SK-N-MC (cell line): ENCODE measurements around the gene PDE6D.

ENCODE experiments used
- DNase-seq: peaks from one replicate; pipeline ENCODE4 v3.0.0-alpha.2; 2011; ENCODE audit warnings: low read depth, low spot score
- H3K27ac ChIP-seq: fragments of 200-600 bp; sonication (generic); 2 replicates; pipeline ENCODE4 v1.5.1; 2016; ENCODE audit warnings: mixed run types
- H3K36me3 ChIP-seq: fragments of 200-600 bp; sonication (generic); 2 replicates; pipeline ENCODE4 v1.6.1; 2017; ENCODE audit warnings: antibody characterized with exemption, low read length, mixed read lengths; ENCODE audit not compliant: insufficient read depth
- H3K4me3 ChIP-seq: fragments of 200-600 bp; sonication (generic); 2 replicates; pipeline ENCODE4 v1.5.1; 2016
- H3K9ac ChIP-seq: fragments of 200-600 bp; sonication (generic); 2 replicates; pipeline ENCODE4 v1.8.0; 2017; ENCODE audit warnings: mixed run types, mixed read lengths; ENCODE audit not compliant: insufficient read length
- H3K9me3 ChIP-seq: fragments of 200-600 bp; sonication (generic); 2 replicates; pipeline ENCODE4 v1.6.1; 2017; ENCODE audit warnings: low read depth, mild to moderate bottlenecking, antibody characterized with exemption, low read length, moderate library complexity, mixed read lengths
- EZH2 ChIP-seq: fragments of 200-600 bp; sonication (generic); IDR thresholded peaks from one replicate; pipeline ENCODE4 v1.6.1; 2017; ENCODE audit warnings: antibody characterized with exemption
- FOXP2 ChIP-seq: optimal IDR thresholded peaks from 2 replicates; pipeline ENCODE3; 2011; ENCODE audit warnings: mild to moderate bottlenecking, moderate library complexity; ENCODE audit not compliant: insufficient read depth; ENCODE audit errors: extremely low read length, control extremely low read depth
- POLR2AphosphoS5 ChIP-seq: IDR thresholded peaks from 2 replicates; pipeline ENCODE4 v1.6.1; 2012; ENCODE audit warnings: mild to moderate bottlenecking, low read depth, low read length, borderline replicate concordance

Gene PDE6D

DNA sequence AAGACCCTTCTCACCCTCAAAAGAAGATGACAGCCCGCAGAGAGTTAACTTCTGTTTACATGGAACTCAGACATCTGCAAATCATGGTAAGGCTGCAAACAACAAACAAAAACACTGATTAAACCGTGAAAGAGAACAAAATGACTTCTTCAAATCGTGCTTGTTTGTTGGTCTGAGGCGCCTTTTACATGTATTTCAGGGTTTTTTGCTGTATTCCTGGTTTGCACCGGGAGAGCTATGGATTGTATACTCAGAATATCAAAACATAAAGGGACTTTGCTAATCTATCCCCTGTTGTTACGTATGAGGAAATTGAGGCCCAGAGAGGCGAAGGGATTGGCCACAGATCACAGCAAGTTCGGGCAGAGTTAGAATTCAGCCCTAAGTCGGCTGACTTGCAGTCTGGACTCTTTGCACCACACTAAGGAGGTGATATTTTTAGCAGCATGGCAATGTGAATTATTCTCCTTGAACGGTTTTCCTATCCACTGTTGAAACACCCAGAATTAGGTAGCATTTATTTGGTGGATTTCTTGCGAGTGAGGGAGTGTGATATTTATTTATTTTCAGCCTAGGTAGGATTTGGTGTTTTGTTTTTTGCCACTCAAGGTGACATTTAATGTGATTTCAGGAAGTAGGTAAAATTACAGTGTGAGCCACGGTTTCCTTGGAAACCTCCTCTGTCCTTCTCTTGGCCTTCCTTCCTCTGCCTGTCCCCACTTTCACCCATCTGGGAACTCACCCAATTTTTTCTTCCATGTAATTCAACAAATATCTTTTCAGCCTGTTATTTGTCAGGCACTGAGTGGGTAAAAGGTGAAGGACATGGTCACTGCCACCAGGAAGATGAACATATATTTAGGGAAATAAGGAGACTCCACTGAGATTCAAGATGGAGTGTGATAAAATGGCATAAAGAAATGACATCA is 980 bp upstream of the PDE6D start:
- peak overlapping the region; percentile 66 for H3K9ac ChIP-seq
- H3K36me3 ChIP-seq = no peaks in the 10 kb centered on the region
- TF ChIP-seq POLR2AphosphoS5 (no peak), FOXP2 (no peak), EZH2 (no peak)
- H3K27ac ChIP-seq = no peak overlapping the region
- peak overlapping the region; percentile 84 for H3K4me3 ChIP-seq
- DNase-seq = no peak
- no peaks in the 10 kb centered on the region for H3K9me3 ChIP-seq

DNA sequence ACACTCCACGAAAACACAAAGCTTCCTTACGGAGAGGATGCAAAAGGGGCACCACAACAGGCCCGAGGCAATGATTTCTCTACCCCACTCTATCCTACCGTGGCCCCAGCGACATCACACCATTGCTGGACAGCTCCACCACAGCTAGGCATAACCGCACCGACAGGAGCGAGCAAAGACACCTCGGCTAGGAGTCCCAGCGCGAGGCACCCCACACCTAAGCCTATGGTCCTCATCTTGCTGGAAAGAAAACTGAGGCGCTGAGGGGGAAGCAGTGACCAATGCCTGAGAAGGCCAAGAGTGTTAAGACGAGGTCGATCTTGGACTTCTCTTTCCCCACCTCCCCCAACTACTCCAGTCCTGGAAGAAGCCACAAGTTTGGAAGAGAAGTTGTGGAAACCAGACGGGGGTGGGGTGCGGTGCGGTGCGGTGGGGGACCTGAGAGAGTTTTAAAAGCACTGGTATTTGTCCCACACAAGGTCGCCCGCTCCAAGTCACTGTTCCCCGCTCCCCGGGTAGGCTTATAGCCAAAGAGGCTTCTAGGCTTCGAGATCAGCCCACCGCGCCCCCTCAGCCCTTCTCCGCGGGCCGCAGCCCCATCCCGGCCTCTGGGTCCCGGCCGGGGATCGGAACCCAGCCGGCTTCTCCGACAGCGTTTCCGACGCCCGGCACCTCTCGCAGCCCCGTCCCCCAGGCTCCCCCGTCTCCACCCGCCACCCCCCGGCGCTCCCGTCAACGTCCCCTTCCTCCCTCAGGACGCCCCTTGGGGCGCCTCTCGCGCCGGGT is 766 bp downstream of the PDE6D start:
- no peaks in the 10 kb centered on the region for H3K9me3 ChIP-seq
- DNase-seq = no peak
- peak overlapping the region; percentile 84 for H3K4me3 ChIP-seq
- peak overlapping the region; percentile 67 for H3K9ac ChIP-seq
- no peaks in the 10 kb centered on the region for H3K36me3 ChIP-seq
- no peak for TF ChIP-seq FOXP2
- H3K27ac ChIP-seq = no peak overlapping the region

DNA sequence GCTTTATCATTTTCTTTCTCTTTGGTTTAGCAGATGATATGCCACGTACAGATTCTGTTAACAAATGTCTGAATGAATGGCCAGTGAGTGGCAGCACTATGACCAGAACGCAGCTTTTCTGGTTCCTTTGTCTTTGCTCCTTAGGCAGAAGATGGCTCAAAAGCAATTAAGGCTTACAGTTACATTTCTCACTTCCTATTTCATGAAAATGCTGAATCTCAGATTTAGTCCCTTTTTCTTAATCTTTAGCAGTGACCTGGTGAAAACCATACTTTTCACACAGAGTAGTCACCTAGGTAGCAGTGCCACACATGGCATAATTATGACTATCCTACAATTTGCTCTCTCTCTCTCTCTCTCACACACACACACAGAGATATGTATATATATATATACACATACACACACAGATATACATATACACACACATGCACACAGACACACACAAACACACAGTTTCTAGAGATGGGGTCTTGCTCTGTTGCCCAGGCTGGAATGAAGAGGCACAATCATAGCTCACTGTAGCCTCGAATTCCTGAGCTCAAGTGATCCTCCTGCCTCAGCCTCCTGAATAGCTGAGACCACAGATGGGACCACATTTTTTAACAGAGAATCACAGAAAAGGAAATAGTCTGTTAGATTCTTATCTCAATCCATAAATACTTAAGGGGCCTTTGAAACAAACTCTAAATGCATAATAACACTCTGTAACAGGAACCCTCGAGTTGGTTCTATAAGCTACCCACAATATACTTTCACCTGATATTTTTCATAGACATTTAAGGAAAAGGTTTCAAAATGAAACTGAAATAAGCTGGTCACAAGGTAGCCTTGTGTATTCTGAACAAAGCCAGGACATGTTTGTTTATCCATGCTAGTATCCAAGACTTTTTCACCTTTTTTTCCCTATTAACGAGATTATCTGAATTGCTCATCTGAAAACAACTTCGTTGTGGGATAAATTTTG is 11.6 kb downstream of the PDE6D start:
- no peak overlapping the region for H3K9ac ChIP-seq
- H3K4me3 ChIP-seq = no peak overlapping the region
- no peaks in the 10 kb centered on the region for H3K9me3 ChIP-seq
- H3K27ac ChIP-seq = no peak overlapping the region
- no peak for TF ChIP-seq EZH2
- TF ChIP-seq FOXP2 = no peak
- no peak for TF ChIP-seq POLR2AphosphoS5
- DNase-seq = no peak
- no peaks in the 10 kb centered on the region for H3K36me3 ChIP-seq

DNA sequence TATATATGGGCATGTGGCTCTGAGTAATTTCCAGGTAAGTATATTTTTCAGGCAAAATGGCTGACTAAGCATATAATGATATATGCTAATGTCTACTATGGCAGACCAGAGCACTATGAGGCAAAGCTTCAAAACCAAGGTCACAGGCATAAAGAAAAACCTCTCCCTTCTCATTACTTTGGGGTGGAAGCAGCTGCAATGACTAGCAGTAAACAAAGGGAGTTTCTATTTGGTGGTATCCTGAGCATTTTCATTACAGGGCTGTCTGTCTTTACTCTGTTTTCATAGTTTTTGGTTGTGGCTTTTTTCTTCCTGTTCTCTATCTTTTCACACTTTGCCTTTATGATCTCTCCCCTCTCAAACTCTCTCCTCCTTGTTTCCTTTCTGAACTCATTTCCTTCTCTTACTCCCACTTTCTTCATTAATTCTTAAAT is 15.6 kb downstream of the PDE6D start:
- H3K9me3 ChIP-seq = no peaks in the 10 kb centered on the region
- H3K9ac ChIP-seq = no peak overlapping the region
- no peak overlapping the region for H3K4me3 ChIP-seq
- no peak for DNase-seq
- no peak for TF ChIP-seq POLR2AphosphoS5
- no peak for TF ChIP-seq EZH2
- TF ChIP-seq FOXP2 = no peak
- peak overlapping the region; percentile 14; the same call in 1 of the 2 replicates for H3K27ac ChIP-seq
- no peaks in the 10 kb centered on the region for H3K36me3 ChIP-seq

DNA sequence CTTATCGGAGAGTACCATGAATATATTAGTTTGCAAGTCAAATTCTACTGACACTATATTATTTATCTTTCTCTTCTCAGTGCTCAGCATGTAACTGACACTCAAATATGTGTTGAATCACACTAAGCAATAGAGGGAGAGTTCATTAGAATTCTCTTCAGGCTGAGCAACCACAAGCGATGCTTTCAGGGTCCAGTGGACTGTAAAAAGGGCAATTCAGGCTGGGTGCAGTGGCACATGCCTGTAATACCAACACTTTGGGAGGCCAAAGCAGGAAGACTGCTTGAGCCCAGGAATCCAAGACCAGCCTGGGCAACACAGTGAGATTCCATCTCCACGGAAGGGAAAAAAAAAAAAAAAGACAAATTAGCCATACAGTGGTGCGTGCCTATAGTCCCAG is 16.3 kb downstream of the PDE6D start:
- TF ChIP-seq POLR2AphosphoS5 = no peak
- TF ChIP-seq FOXP2 = no peak
- TF ChIP-seq EZH2 = no peak
- H3K27ac ChIP-seq = no peak overlapping the region
- no peak overlapping the region for H3K9ac ChIP-seq
- no peaks in the 10 kb centered on the region for H3K36me3 ChIP-seq
- no peaks in the 10 kb centered on the region for H3K9me3 ChIP-seq
- H3K4me3 ChIP-seq = no peak overlapping the region
- no peak for DNase-seq

DNA sequence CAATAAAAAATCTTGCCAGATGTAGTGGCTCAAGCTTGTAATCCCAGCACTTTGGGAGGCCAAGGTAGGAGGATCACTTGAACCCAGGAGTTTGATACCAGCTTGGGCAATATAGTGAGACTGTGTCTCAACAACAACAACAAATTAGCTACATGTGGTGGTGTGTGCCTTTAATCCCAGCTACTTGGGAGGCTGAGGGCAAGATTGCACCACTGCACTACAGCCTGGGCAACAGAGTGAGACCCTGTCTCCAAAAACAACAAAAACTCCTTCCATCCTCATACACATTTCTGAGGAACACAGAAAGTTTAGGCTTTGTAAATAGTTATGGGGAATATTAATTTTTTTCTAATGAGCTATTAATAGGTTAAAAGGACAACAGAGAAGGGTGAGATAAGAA is 17.0 kb downstream of the PDE6D start:
- DNase-seq = no peak
- no peak overlapping the region for H3K4me3 ChIP-seq
- H3K9me3 ChIP-seq = no peaks in the 10 kb centered on the region
- no peak overlapping the region for H3K9ac ChIP-seq
- no peak for TF ChIP-seq EZH2
- no peak for TF ChIP-seq FOXP2
- TF ChIP-seq POLR2AphosphoS5 = no peak
- H3K27ac ChIP-seq = no peak overlapping the region
- H3K36me3 ChIP-seq = no peaks in the 10 kb centered on the region

DNA sequence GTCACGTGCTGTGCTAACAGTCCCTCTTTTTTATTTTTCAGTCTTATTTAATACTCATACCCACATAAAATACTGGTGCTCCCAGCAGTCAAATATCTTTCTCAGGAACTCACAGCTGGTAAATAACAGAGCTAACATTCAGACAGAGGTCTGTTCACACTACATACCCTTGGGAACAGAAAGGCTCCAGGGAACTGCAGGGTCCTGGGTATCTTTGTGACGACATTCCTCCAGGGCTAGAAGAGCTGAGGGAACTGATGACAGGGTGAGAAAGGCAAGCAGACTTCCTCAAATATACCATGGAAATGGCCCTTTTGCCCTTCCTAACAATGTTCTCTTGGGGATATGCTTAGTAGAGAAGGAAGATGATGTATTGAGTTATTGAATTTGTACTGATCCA is 19.3 kb downstream of the PDE6D start:
- Histone ChIP-seq H3K36me3 (no peaks in the 10 kb centered on the region), H3K9me3 (no peaks in the 10 kb centered on the region), H3K4me3 (no peak overlapping the region), H3K27ac (no peak overlapping the region), H3K9ac (no peak overlapping the region)
- no peak for DNase-seq
- TF ChIP-seq FOXP2 (no peak), EZH2 (no peak), POLR2AphosphoS5 (no peak)

DNA sequence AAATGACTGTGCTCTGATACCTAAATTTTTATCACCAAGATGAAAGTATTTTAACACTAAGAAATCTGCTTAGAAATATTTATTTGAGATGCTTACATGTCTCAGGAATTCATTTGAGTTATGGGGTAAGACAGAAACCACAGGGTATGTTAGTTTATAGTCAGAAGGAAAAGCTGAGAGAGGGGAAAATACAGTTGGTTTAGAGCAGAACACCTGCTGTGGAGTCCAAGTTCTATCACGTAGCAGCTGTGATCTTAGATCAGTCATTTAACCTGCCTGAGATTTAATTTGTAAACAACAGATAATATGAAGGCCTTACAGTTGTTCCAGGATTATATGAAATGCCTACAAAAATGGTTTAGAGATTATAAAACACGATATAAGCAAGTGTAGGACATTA is 29.0 kb downstream of the PDE6D start:
- DNase-seq = no peak
- H3K9me3 ChIP-seq = no peaks in the 10 kb centered on the region
- H3K9ac ChIP-seq = no peak overlapping the region
- no peak overlapping the region for H3K4me3 ChIP-seq
- H3K36me3 ChIP-seq = no peaks in the 10 kb centered on the region
- no peak overlapping the region for H3K27ac ChIP-seq
- TF ChIP-seq POLR2AphosphoS5 (no peak), EZH2 (no peak), FOXP2 (no peak)
